ENCODE data around the gene CCDC171.

The CCDC171 gene

GRCh38 chr9:15966471-15966870, 413.6 kb downstream of the CCDC171 start:
- no peak overlapping the region for H3K4me3 ChIP-seq (replicated peaks; ENCODE audit: insufficient read depth, low read length)
- H3K27me3 ChIP-seq (ENCODE audit: insufficient read depth, poor library complexity, severe bottlenecking) = no peaks in the 10 kb centered on the region
- H3K27ac ChIP-seq (replicated peaks) = no peak overlapping the region
- no peak for DNase-seq (ENCODE audit: low read depth in 1 of 2, low spot score in 1 of 2)
- no peak for TF ChIP-seq CTCF (IDR thresholded peaks at IDR 0.05; ENCODE audit: insufficient read depth, low read length)
- no peak for TF ChIP-seq GABPA (IDR thresholded peaks at IDR 0.05; ENCODE audit: low read depth)
- TF ChIP-seq POLR2AphosphoS5 (IDR thresholded peaks at IDR 0.05; ENCODE audit: low read depth) = no peak
- TF ChIP-seq REST (IDR thresholded peaks at IDR 0.05; ENCODE audit: insufficient replicate concordance, low read depth) = no peak
- TF ChIP-seq SPI1 (IDR thresholded peaks at IDR 0.05; ENCODE audit: borderline replicate concordance, low read depth) = no peak

- Histone ChIP-seq H3K27ac (replicated peaks) (no peak overlapping the region), H3K27me3 (ENCODE audit: insufficient read depth, poor library complexity, severe bottlenecking) (no peaks in the 10 kb centered on the region), H3K4me3 (replicated peaks; ENCODE audit: insufficient read depth, low read length) (no peak overlapping the region)
- DNase-seq (ENCODE audit: low read depth in 1 of 2, low spot score in 1 of 2) = no peak
- no peak for TF ChIP-seq SPI1 (IDR thresholded peaks at IDR 0.05; ENCODE audit: borderline replicate concordance, low read depth)
- no peak for TF ChIP-seq CTCF (IDR thresholded peaks at IDR 0.05; ENCODE audit: insufficient read depth, low read length)
- no peak for TF ChIP-seq POLR2AphosphoS5 (IDR thresholded peaks at IDR 0.05; ENCODE audit: low read depth)
- TF ChIP-seq GABPA (IDR thresholded peaks at IDR 0.05; ENCODE audit: low read depth) = no peak
- no peak for TF ChIP-seq REST (IDR thresholded peaks at IDR 0.05; ENCODE audit: insufficient replicate concordance, low read depth)
Observed at GRCh38 chr9:15967068-15967467, 414.2 kb downstream of the CCDC171 start.

GRCh38 chr9:15972760-15973159, 419.9 kb downstream of the CCDC171 start:
- DNase-seq (ENCODE audit: low read depth in 1 of 2, low spot score in 1 of 2) = no peak
- H3K4me3 ChIP-seq (replicated peaks; ENCODE audit: insufficient read depth, low read length) = no peak overlapping the region
- no peaks in the 10 kb centered on the region for H3K27me3 ChIP-seq (ENCODE audit: insufficient read depth, poor library complexity, severe bottlenecking)
- H3K27ac ChIP-seq (replicated peaks) = no peak overlapping the region
- TF ChIP-seq CTCF (IDR thresholded peaks at IDR 0.05; ENCODE audit: insufficient read depth, low read length) = no peak
- no peak for TF ChIP-seq SPI1 (IDR thresholded peaks at IDR 0.05; ENCODE audit: borderline replicate concordance, low read depth)
- no peak for TF ChIP-seq POLR2AphosphoS5 (IDR thresholded peaks at IDR 0.05; ENCODE audit: low read depth)
- no peak for TF ChIP-seq REST (IDR thresholded peaks at IDR 0.05; ENCODE audit: insufficient replicate concordance, low read depth)
- no peak for TF ChIP-seq GABPA (IDR thresholded peaks at IDR 0.05; ENCODE audit: low read depth)

All from HL-60 (cell line).